Activated CD8-positive, alpha-beta memory T cell treated with anti-CD3 and anti-CD28 coated beads, Interleukin-2, amount 50 U/mL, for 1 hour (primary cell): ENCODE results near the gene ENDOV.

Experiments
- DNase-seq: peaks from one replicate; pipeline ENCODE4 v3.0.0-alpha.2; 2020; ENCODE audit errors: extremely low read depth

Gene ENDOV

GRCh38 chr17:80449930-80450576 lies 35.1 kb downstream of the ENDOV start:
- DNase-seq = no peak

GRCh38 chr17:80451104-80451775 lies 36.3 kb downstream of the ENDOV start:
- no peak for DNase-seq

- DNase-seq = no peak
Observed at GRCh38 chr17:80452173-80452915, 37.4 kb downstream of the ENDOV start.

GRCh38 chr17:80453126-80453997 lies 38.4 kb downstream of the ENDOV start:
- DNase-seq = no peak

- no peak for DNase-seq
Observed at GRCh38 chr17:80453998-80454556, 39.1 kb downstream of the ENDOV start.

- peak; percentile 84 for DNase-seq
Observed at GRCh38 chr17:80454557-80455335, 39.8 kb downstream of the ENDOV start.

- DNase-seq = no peak
Observed at GRCh38 chr17:80455336-80455710, 40.4 kb downstream of the ENDOV start.

- no peak for DNase-seq
Observed at GRCh38 chr17:80455784-80456183, 40.8 kb downstream of the ENDOV start.

- DNase-seq = no peak
Observed at GRCh38 chr17:80456465-80457235, 41.7 kb downstream of the ENDOV start.

- no peak for DNase-seq
Observed at GRCh38 chr17:80457236-80457856, 42.4 kb downstream of the ENDOV start.

- no peak for DNase-seq
Observed at GRCh38 chr17:80458016-80458415, 43.0 kb downstream of the ENDOV start.

GRCh38 chr17:80459234-80459633 lies 44.3 kb downstream of the ENDOV start:
- DNase-seq = no peak

GRCh38 chr17:80460429-80460834 lies 45.5 kb downstream of the ENDOV start:
- no peak for DNase-seq

GRCh38 chr17:80461528-80462160 lies 46.7 kb downstream of the ENDOV start:
- DNase-seq = no peak

- DNase-seq = no peak
Observed at GRCh38 chr17:80463784-80464400, 48.9 kb downstream of the ENDOV start.

- no peak for DNase-seq
Observed at GRCh38 chr17:80464486-80464885, 49.5 kb downstream of the ENDOV start.

- no peak for DNase-seq
Observed at GRCh38 chr17:80465327-80465974, 50.5 kb downstream of the ENDOV start.

GRCh38 chr17:80466188-80466705 lies 51.3 kb downstream of the ENDOV start:
- no peak for DNase-seq
